SH-SY5Y (cell line): ENCODE measurements around the gene MFSD12.

Source experiments
- GATA2 ChIP-seq: IDR thresholded peaks from 2 replicates; pipeline ENCODE4 v1.6.1; 2011; ENCODE audit warnings: mild to moderate bottlenecking, low read depth, low read length
- GATA3 ChIP-seq: IDR thresholded peaks from 2 replicates; pipeline ENCODE4 v1.6.1; 2011; ENCODE audit warnings: low read depth, mild to moderate bottlenecking, low read length, moderate library complexity

- TF ChIP-seq GATA3 (no peak), GATA2 (no peak)
These were observed 22.8 kb downstream of the MFSD12 start for GRCh38 chr19:3534375-3535234.
